ENCODE measurements around the gene GMDS. TPM values are rescaled to one million over a fixed set of nuclear protein-coding genes. Genes with fewer than 3 reads are reported as not detected.

GMDS gene
- total RNA-seq, 1 experiment from 2014 or later = 31.1 TPM

- H3K4me1 Mint-ChIP-seq (ENCODE audit: low read depth, unreplicated experiment) = no peaks in the 10 kb centered on the region
- H3K9me3 ChIP-seq = no peaks in the 10 kb centered on the region
- H3K27ac Mint-ChIP-seq (ENCODE audit: unreplicated experiment) = no peak overlapping the region
- no peaks in the 10 kb centered on the region for H3K36me3 Mint-ChIP-seq (ENCODE audit: insufficient read depth, unreplicated experiment)
- CTCF ChIA-PET = no interaction called here
- intact Hi-C loops (cut with micrococcal nuclease; ENCODE audit: unreplicated experiment) = loop anchor here (5.0 kb wide), 1 partner anchor 839 kb away; no protein-coding TSS in a partner anchor
- DNase-seq = no peak
- POLR2A ChIA-PET = no interaction called here
- H3K4me3 Mint-ChIP-seq (ENCODE audit: unreplicated experiment) = no peak overlapping the region
- H3K4me3 ChIP-seq (ENCODE audit: low read depth, low read length) = no peak overlapping the region
- H3K27me3 ChIP-seq (replicated peaks; ENCODE audit: control insufficient read depth, insufficient read depth, low read length) = no peaks in the 10 kb centered on the region
- H3K36me3 ChIP-seq (ENCODE audit: control insufficient read depth, insufficient read depth, low read length) = no peaks in the 10 kb centered on the region
- H3K4me1 ChIP-seq = no peaks in the 10 kb centered on the region
- BruUV-seq (replicated peaks) = no TSS peak
- H3K9me3 Mint-ChIP-seq (ENCODE audit: unreplicated experiment) = no peaks in the 10 kb centered on the region
- no peak for TF ChIP-seq CTCF (IDR thresholded peaks at IDR 0.05; ENCODE audit: insufficient read depth in 1 of 2, low read depth in 1 of 2, low read length in 1 of 2, severe bottlenecking in 1 of 2, unreplicated experiment in 1 of 2)
- no peaks in the 10 kb centered on the region for H3K27me3 Mint-ChIP-seq (ENCODE audit: insufficient read depth, unreplicated experiment)
Observed at GRCh38 chr6:1858196-1858595, 387.2 kb downstream of the GMDS start.

- Histone ChIP-seq H3K36me3 (ENCODE audit: control insufficient read depth, insufficient read depth, low read length) (no peaks in the 10 kb centered on the region), H3K9me3 (no peaks in the 10 kb centered on the region), H3K4me1 (no peaks in the 10 kb centered on the region), H3K27me3 (replicated peaks; ENCODE audit: control insufficient read depth, insufficient read depth, low read length) (no peaks in the 10 kb centered on the region), H3K4me3 (ENCODE audit: low read depth, low read length) (no peak overlapping the region)
- no peaks in the 10 kb centered on the region for H3K36me3 Mint-ChIP-seq (ENCODE audit: insufficient read depth, unreplicated experiment)
- no peaks in the 10 kb centered on the region for H3K9me3 Mint-ChIP-seq (ENCODE audit: unreplicated experiment)
- H3K27me3 Mint-ChIP-seq (ENCODE audit: insufficient read depth, unreplicated experiment) = no peaks in the 10 kb centered on the region
- H3K27ac Mint-ChIP-seq (ENCODE audit: unreplicated experiment) = no peak overlapping the region
- BruUV-seq (replicated peaks) = no TSS peak
- intact Hi-C loops (cut with micrococcal nuclease; ENCODE audit: unreplicated experiment) = loop anchor here (5.0 kb wide), 1 partner anchor 841 kb away; no protein-coding TSS in a partner anchor
- H3K4me1 Mint-ChIP-seq (ENCODE audit: low read depth, unreplicated experiment) = no peaks in the 10 kb centered on the region
- no peak overlapping the region for H3K4me3 Mint-ChIP-seq (ENCODE audit: unreplicated experiment)
- no peak for TF ChIP-seq CTCF (IDR thresholded peaks at IDR 0.05; ENCODE audit: insufficient read depth in 1 of 2, low read depth in 1 of 2, low read length in 1 of 2, severe bottlenecking in 1 of 2, unreplicated experiment in 1 of 2)
- no peak for DNase-seq
- CTCF ChIA-PET = interaction anchor here (0.6 kb wide), 1 partner anchor 348 kb away, joined by 4 read pairs; no protein-coding TSS in a partner anchor
- POLR2A ChIA-PET = no interaction called here
Observed at GRCh38 chr6:1856381-1856780, 389.0 kb downstream of the GMDS start.

DNA sequence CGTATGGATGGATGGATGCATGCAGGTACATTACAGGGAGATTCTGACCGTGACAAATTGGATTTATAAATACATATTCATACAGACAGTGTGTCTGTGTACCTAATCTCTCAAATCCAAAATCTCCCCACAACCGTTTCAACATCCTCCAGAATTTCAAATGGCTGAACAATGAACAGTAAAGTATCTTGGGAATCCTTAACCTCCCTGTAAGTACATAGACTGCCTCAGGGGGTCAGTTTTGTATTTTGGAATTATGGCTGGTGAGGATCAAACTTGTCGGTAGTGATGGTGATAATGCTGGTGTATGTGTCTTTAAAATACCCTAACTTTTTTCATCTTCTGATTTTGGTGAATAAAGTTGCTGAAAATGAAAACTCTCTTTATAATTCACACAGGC lies 389.5 kb downstream of the GMDS start:
- CTCF ChIA-PET = no interaction called here

More for the DNA sequence above, 389.5 kb downstream of the GMDS start:
- Histone ChIP-seq H3K4me3 (ENCODE audit: low read depth, low read length) (no peak overlapping the region), H3K27me3 (replicated peaks; ENCODE audit: control insufficient read depth, insufficient read depth, low read length) (no peaks in the 10 kb centered on the region), H3K36me3 (ENCODE audit: control insufficient read depth, insufficient read depth, low read length) (no peaks in the 10 kb centered on the region), H3K4me1 (no peaks in the 10 kb centered on the region), H3K9me3 (no peaks in the 10 kb centered on the region)
- TF ChIP-seq CTCF (IDR thresholded peaks at IDR 0.05; ENCODE audit: insufficient read depth in 1 of 2, low read depth in 1 of 2, low read length in 1 of 2, severe bottlenecking in 1 of 2, unreplicated experiment in 1 of 2) = no peak
- Mint-ChIP-seq H3K27ac (ENCODE audit: unreplicated experiment) (no peak overlapping the region), H3K36me3 (ENCODE audit: insufficient read depth, unreplicated experiment) (no peaks in the 10 kb centered on the region), H3K4me3 (ENCODE audit: unreplicated experiment) (no peak overlapping the region), H3K27me3 (ENCODE audit: insufficient read depth, unreplicated experiment) (no peaks in the 10 kb centered on the region), H3K9me3 (ENCODE audit: unreplicated experiment) (no peaks in the 10 kb centered on the region), H3K4me1 (ENCODE audit: low read depth, unreplicated experiment) (no peaks in the 10 kb centered on the region)
- BruUV-seq (replicated peaks) = no TSS peak
- POLR2A ChIA-PET = no interaction called here
- DNase-seq = no peak
- intact Hi-C loops (cut with micrococcal nuclease; ENCODE audit: unreplicated experiment) = loop anchor here (5.0 kb wide), 1 partner anchor 841 kb away; no protein-coding TSS in a partner anchor

Measured in Caco-2 (cell line).